Esophagus (tissue), 2 donors: ENCODE results near the gene SLC2A9. TPM values are rescaled to one million over a fixed set of nuclear protein-coding genes. Genes with fewer than 3 reads are reported as not detected.
A peak's percentile ranks its signal among the peaks of the same experiment; 100 is the strongest.

Experiments
- H3K27ac ChIP-seq, 2 donors: one replicate each; pipeline ENCODE4 v1.5.1; 2013; ENCODE audit warnings: low read depth in 2 of 2, mild to moderate bottlenecking in 2 of 2, inconsistent platforms in 1 of 2, low read length in 1 of 2, moderate library complexity in 1 of 2
- H3K27me3 ChIP-seq, 2 donors: one replicate each; pipeline ENCODE4 v1.6.1; 2013; ENCODE audit warnings: low read length in 2 of 2, control low read depth in 1 of 2, mild to moderate bottlenecking in 1 of 2; ENCODE audit not compliant: insufficient read depth in 2 of 2, control insufficient read depth in 1 of 2
- H3K36me3 ChIP-seq, 2 donors: one replicate each; pipeline ENCODE4 v1.6.1; 2013; ENCODE audit warnings: low read length in 1 of 2; ENCODE audit not compliant: control insufficient read depth in 2 of 2, insufficient read depth in 2 of 2
- H3K4me1 ChIP-seq, 2 donors: one replicate each; pipeline ENCODE4 v1.6.1; 2013; ENCODE audit warnings: low read length in 1 of 2; ENCODE audit not compliant: control insufficient read depth in 2 of 2, insufficient read depth in 2 of 2
- H3K4me3 ChIP-seq, 2 donors: one replicate each; pipeline ENCODE4 v1.5.1; 2013; ENCODE audit warnings: low read length in 2 of 2, mild to moderate bottlenecking in 2 of 2, low read depth in 1 of 2, moderate library complexity in 1 of 2
- H3K9me3 ChIP-seq, 2 donors: one replicate each; pipeline ENCODE4 v1.6.1; 2013; ENCODE audit warnings: mild to moderate bottlenecking in 2 of 2, low read depth in 1 of 2, low read length in 1 of 2, moderate library complexity in 1 of 2; ENCODE audit not compliant: control insufficient read depth in 2 of 2, insufficient read depth in 1 of 2
- WGBS, 2 donors: extraction: QIAGEN DNeasy Blood & Tissue Kit; methylation state at CpG; one replicate each; pipeline ENCODE4 v1.1.7; 2013; 5-methylcytosine and 5-hydroxymethylcytosine counted together
- polyA plus RNA-seq, 2 donors: library from polyadenylated mRNA; stranded (reverse); fragments of 200-250 nt; gene quantifications; one replicate each; pipeline ENCODE4 v1.2.3, GENCODE V29; 2013
- donor health status: healthy with polysubstance abuse.
- donor health status: Bipolar disorder and iron deficiency.

The SLC2A9 gene
- polyA plus RNA-seq, 2 donors, result 4.1 to 5.8 TPM

DNA sequence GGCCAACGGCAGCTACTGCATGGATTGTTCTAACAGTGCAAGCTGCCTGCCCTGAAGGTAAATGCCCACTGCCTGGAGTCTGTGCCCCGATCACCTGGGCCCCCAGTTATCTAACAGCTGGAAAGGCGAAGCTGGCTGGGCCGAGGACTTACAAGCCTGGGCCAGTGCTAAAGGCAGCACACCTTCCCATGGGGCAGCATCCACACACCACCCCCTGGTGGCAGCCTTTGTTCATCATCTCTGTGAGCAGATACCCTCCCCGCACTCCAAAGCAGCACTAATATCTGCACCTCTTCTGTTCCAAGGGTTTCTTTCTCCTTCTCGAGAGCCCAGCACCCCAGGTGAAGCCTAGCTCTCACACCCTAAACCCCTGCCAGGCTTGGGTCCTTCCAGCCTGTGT is 7.6 kb downstream of the SLC2A9 start:
- 51 to 53% methylated on average over 6 of the region's 6 CpGs for WGBS, 2 donors

DNA sequence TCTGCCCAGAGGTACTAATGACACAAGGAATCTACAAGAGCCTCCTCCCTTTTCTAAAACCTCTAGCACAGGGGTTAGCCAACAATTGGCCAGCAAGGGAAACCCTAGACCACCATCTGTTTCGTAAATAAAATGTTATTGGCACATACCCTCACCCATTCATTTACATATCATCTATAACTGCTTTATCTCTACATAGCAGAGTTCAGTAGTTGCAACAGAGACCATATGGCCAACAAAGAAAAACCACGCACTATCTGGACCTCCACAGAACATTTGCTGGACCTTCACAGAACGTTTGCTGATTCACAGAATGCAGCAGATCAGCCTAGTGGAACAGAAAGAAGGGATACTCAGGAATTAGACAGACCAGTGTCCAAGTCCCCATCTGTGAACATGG is 9.4 kb downstream of the SLC2A9 start:
- no peaks in the 10 kb centered on the region for H3K27me3 ChIP-seq
- no peak overlapping the region for H3K4me3 ChIP-seq
- no peaks in the 10 kb centered on the region for H3K9me3 ChIP-seq
- H3K4me1 ChIP-seq, result peaks cover 0 to 4% of the 10 kb centered on the region in 2 donors
- no peaks in the 10 kb centered on the region for H3K36me3 ChIP-seq
- H3K27ac ChIP-seq, result no peak overlapping the region
- 77 to 86% methylated on average over 3 of the region's 3 CpGs for WGBS, 2 donors

More for the DNA sequence above, 7.6 kb downstream of the SLC2A9 start:
- no peak overlapping the region for H3K4me3 ChIP-seq
- H3K27ac ChIP-seq, result no peak overlapping the region
- H3K9me3 ChIP-seq, result no peaks in the 10 kb centered on the region
- no peaks in the 10 kb centered on the region for H3K36me3 ChIP-seq
- H3K4me1 ChIP-seq, result no peaks in the 10 kb centered on the region
- H3K27me3 ChIP-seq, result no peaks in the 10 kb centered on the region

DNA sequence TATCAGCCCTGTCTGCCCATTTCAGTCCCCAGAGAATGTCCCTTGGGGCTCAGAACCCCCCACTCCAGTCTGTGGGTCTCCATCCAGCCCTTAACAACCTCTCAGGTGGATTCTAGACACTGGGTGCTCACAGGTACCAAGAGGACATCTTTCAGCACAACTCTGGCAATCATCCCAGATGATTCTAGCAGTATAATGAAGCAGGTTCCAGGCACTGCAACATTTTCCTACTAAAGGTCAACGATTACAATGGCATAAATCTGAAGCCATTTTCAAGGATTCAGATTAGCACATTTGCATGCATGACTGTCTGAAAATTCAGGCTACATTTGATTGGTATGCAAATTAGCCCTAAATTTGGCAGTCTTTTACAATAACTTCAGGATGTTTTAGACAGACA is 10.0 kb downstream of the SLC2A9 start:
- Histone ChIP-seq H3K4me3 (no peak overlapping the region), H3K27ac (no peak overlapping the region), H3K36me3 (no peaks in the 10 kb centered on the region), H3K9me3 (no peaks in the 10 kb centered on the region), H3K4me1 (peaks cover 0 to 4% of the 10 kb centered on the region in 2 donors), H3K27me3 (no peaks in the 10 kb centered on the region)
- WGBS, 2 donors, result 79 to 81% methylated on average over 1 of the region's 1 CpG

DNA sequence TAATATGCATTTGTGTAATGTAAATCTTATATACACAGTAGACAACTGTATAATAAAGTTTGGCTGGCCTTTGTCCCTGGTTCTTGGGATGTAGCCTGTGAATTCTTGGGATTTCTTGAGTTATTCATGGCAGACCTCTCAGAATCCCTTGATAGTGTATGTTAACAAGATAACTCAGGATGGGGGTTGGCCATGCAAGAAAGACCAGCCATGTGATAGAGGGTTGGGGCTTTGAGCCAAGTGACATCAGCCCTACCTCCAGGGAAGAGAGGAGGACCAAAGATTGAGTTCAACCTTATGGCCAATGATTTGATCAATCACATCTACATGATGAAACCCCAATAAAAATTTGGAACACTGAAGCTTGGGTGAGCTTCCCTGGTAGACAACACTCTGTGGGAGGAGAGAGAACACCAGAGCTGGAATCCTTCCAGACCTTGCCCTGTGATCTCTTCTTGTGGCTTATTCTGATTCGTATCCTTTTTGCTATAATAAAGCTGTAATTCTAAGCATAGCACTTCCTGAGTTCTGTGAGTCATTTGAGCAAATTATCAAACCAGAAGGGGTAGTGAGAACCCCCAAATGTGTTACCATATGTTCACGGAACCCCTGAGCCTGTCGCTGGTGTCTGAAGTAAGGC is 11.3 kb downstream of the SLC2A9 start:
- WGBS, 2 donors, result 76 to 77% methylated on average over 3 of the region's 3 CpGs
- H3K27ac ChIP-seq, result no peak overlapping the region
- H3K4me1 ChIP-seq, result peaks cover 0 to 4% of the 10 kb centered on the region in 2 donors
- no peaks in the 10 kb centered on the region for H3K36me3 ChIP-seq
- H3K9me3 ChIP-seq, result no peaks in the 10 kb centered on the region
- H3K4me3 ChIP-seq, result no peak overlapping the region
- no peaks in the 10 kb centered on the region for H3K27me3 ChIP-seq

DNA sequence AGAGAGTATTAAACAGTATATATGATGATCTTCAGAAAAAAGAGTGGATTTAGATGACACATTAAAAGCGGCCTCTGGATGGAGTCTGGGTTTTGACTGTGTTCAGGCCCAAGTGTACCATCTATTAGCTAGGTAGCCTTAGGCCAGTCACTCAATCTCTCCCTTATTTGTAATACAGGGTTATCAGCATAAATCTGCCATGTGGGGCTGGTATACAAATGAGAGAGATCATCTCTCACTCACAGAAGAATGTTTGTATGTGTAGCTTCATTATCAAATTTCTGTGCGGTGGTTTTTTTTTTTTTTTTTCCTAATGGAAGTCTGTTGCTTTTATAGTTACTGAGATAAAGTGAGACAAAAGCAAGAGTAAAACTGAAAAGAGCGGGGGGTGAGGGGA is 12.7 kb downstream of the SLC2A9 start:
- Histone ChIP-seq H3K27me3 (no peaks in the 10 kb centered on the region), H3K27ac (no peak overlapping the region), H3K36me3 (no peaks in the 10 kb centered on the region), H3K4me1 (peaks cover 2 to 4% of the 10 kb centered on the region in 2 donors), H3K9me3 (no peaks in the 10 kb centered on the region), H3K4me3 (no peak overlapping the region)
- 80 to 83% methylated on average over 3 of the region's 3 CpGs for WGBS, 2 donors

DNA sequence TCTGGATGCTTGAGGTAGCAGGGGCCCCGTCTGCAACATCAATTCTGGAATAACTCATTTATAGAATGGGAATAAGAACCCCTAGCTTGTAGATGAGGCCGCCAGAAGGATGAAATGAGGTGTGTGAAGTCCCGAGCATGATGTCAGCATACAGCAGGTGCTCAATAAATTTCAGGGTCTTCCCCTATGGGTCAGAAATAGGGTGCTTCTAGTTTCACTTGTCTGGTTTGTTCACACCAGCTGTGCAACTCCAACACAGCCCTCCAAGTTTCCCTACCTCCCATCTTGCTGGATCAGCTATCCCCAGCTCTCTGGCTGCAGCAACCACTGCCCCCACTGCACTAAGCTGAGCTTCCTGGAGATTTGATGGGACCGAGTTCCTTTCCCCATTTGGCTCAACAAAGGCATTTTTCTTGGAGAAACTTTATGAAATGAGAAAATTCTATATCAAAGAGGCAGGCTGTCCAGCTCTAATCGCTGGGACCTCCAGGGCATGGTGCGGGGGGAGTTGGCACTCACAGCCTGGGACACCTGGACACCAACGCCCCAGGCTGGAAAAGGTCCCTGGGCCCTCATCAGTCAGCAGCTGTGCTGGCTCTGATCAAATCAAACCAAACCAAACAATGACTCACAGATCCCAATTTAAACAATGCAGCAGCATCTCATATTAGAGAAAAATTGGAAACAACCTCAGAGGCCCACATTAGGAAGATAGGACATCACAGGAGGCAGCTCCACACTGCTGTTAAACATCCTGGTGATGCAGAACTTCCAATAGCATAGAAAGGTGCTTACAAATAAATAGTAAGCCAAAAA is 13.3 kb downstream of the SLC2A9 start:
- H3K27me3 ChIP-seq, result no peaks in the 10 kb centered on the region
- H3K27ac ChIP-seq, result peak overlapping the region; percentile 62 to 90
- 40 to 48% methylated on average over 7 of the region's 7 CpGs for WGBS, 2 donors
- peaks cover 2 to 4% of the 10 kb centered on the region in 2 donors for H3K4me1 ChIP-seq
- no peaks in the 10 kb centered on the region for H3K36me3 ChIP-seq
- H3K9me3 ChIP-seq, result no peaks in the 10 kb centered on the region
- H3K4me3 ChIP-seq, result no peak overlapping the region

DNA sequence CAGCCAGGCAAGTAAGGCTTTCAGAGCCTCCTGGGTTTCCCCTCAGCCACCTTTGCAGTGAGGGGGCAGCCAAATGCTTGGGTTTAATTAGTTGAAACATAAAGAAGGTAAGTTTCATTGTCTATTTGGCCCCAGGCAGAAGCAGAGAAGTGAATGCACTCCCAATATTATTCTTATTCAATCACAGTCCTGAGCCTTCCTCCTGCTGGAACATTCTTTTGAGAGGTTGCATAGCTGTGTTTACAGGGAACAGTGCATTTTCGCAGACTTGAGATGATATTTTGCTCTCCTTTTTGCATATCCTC is 13.9 kb downstream of the SLC2A9 start:
- Histone ChIP-seq H3K27me3 (no peaks in the 10 kb centered on the region), H3K36me3 (no peaks in the 10 kb centered on the region), H3K4me3 (no peak overlapping the region), H3K4me1 (peaks cover 2 to 6% of the 10 kb centered on the region in 2 donors), H3K9me3 (no peaks in the 10 kb centered on the region), H3K27ac (peak overlapping the region; percentile 4 to 90)
- 53 to 76% methylated on average over 1 of the region's 1 CpG for WGBS, 2 donors

DNA sequence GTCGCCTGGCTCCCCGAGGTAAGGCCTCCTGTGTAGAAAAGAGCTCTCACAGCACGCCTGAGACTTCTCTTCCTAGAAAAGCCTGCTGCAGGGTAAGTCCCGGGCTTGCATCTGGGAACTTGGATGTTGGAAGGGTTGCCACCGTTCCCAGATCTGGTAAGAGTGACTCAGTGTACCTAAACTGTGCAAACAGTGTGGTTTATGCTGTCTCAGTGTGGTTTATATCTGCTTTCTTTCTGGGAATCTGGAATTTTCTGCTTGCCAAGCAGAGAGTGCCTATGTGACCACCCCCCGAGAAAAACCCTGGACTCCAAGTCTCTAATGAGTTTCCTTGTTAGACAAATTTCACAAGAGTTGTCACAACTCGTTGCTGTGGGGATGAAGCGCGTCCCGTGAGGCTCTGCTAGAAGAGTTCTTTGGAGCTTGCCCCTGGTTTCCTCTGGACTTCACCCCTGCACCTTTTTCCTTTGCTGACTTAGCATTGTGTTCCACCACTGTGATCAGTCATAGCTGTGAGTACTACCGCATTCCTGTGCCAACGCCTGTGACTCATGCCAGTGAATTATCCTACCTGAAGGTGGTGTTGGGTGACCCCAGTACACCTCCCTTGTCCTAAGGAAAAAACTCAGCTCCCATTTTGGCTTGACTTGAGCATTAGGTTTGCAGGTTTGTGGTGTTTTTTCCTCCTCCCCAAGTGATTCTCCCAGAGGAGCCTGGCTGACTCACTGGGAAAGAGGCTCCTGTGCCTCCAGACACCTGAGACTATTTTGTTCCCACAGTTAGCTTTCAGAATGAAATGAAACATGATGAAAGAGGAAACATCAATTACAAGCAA is 14.5 kb downstream of the SLC2A9 start:
- Histone ChIP-seq H3K4me1 (peaks cover 2 to 6% of the 10 kb centered on the region in 2 donors), H3K9me3 (no peaks in the 10 kb centered on the region), H3K27ac (peak overlapping the region; percentile 83 to 90), H3K36me3 (no peaks in the 10 kb centered on the region), H3K27me3 (no peaks in the 10 kb centered on the region), H3K4me3 (no peak overlapping the region)
- 33% methylated on average over 12 of the region's 12 CpGs for WGBS, 2 donors

DNA sequence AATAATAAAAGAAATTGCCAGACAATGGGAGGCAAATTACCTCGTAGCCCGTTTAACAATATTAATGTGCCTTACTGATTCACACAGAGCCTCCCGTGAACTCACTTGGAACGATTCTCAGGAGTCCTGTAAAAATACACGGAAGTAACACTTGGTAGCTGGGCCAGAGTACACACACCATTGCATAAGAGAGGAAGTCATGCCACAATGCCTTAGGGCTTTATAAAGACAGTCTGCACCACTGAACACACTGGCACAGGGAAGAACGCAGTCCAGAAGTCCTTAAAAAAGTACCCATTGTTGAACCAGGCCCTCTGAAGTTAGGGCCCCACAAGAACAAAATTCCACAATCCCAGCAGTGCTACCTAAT is 15.1 kb downstream of the SLC2A9 start:
- no peaks in the 10 kb centered on the region for H3K9me3 ChIP-seq
- no peaks in the 10 kb centered on the region for H3K27me3 ChIP-seq
- peak overlapping the region; percentile 83 to 90 for H3K27ac ChIP-seq
- 19 to 20% methylated on average over 6 of the region's 6 CpGs for whole genome bisulfite sequencing, 2 donors
- no peaks in the 10 kb centered on the region for H3K36me3 ChIP-seq
- H3K4me1 ChIP-seq, result peaks cover 2 to 6% of the 10 kb centered on the region in 2 donors
- no peak overlapping the region for H3K4me3 ChIP-seq
